K562 (cell line): ENCODE data around the gene UFSP2. TPM values are rescaled to one million over a fixed set of nuclear protein-coding genes. Genes with fewer than 3 reads are reported as not detected.

ENCODE experiments used
- CCAR2 ChIP-seq: fragments of 200-400 bp; formaldehyde crosslinking; IDR thresholded peaks from 2 replicates; pipeline ENCODE4 v1.6.1; 2017; ENCODE audit warnings: mild to moderate bottlenecking, low read depth, low read length
- EZH2 ChIP-seq: IDR thresholded peaks from 2 replicates; pipeline ENCODE4 v1.6.1; 2012; ENCODE audit warnings: low read depth, mild to moderate bottlenecking, inconsistent platforms, low read length, borderline replicate concordance
- FOXJ2 ChIP-seq: fragments of 200-800 bp; sonication (Bioruptor generic); IDR thresholded peaks from 2 replicates; pipeline ENCODE4 v1.6.1; 2016; ENCODE audit warnings: missing genetic modification characterization, missing compliant biosample characterization
- KDM4B ChIP-seq, 2 experiments: fragments of 450-650 bp in 1 of 2; sonication (generic) in 1 of 2; IDR thresholded peaks; 2 replicates each; pipeline ENCODE4 v1.6.1; 2016 to 2017; ENCODE audit warnings: borderline replicate concordance in 2 of 2, antibody characterized with exemption in 1 of 2, low read depth in 1 of 2, mild to moderate bottlenecking in 1 of 2
- NFXL1 ChIP-seq: fragments of 450-650 bp; formaldehyde crosslinking; IDR thresholded peaks from 2 replicates; pipeline ENCODE4 v1.4.0; 2021; ENCODE audit warnings: mild to moderate bottlenecking
- NR4A1 ChIP-seq, 2 experiments: fragments of 250-450 bp in 1 of 2; fragments of 450-650 bp in 1 of 2; sonication (Bioruptor Pico) in 1 of 2; IDR thresholded peaks; 2 replicates each; pipeline versions ENCODE4 v1.4.0 to v1.6.1; 2016 to 2020; ENCODE audit warnings: mild to moderate bottlenecking in 2 of 2, missing compliant biosample characterization in 1 of 2, missing genetic modification characterization in 1 of 2, moderate library complexity in 1 of 2
- PCBP2 ChIP-seq: fragments of 200-400 bp; formaldehyde crosslinking; IDR thresholded peaks from 2 replicates; pipeline ENCODE4 v1.6.1; 2018; ENCODE audit warnings: low read length, low read depth, mild to moderate bottlenecking, moderate library complexity; ENCODE audit not compliant: poor library complexity, severe bottlenecking
- PTRF ChIP-seq: fragments of 450-650 bp; IDR thresholded peaks from 2 replicates; pipeline ENCODE4 v1.6.1; 2016; ENCODE audit warnings: mild to moderate bottlenecking, missing genetic modification characterization, missing compliant biosample characterization
- RBM15 ChIP-seq: fragments of 200-400 bp; formaldehyde crosslinking; IDR thresholded peaks from 2 replicates; pipeline ENCODE4 v1.6.1; 2018; ENCODE audit warnings: mild to moderate bottlenecking, low read length, moderate library complexity; ENCODE audit not compliant: insufficient read depth
- RBM34 ChIP-seq: fragments of 200-400 bp; formaldehyde crosslinking; IDR thresholded peaks from 2 replicates; pipeline ENCODE4 v1.6.1; 2018; ENCODE audit warnings: low read length, borderline replicate concordance; ENCODE audit not compliant: insufficient read depth
- SMAD1 ChIP-seq: fragments of 150-350 bp; IDR thresholded peaks from 2 replicates; pipeline ENCODE4 v1.6.1; 2014; ENCODE audit warnings: low read length, low read depth; ENCODE audit not compliant: partially characterized antibody
- SMARCE1 ChIP-seq: fragments of 450-650 bp; IDR thresholded peaks from 2 replicates; pipeline ENCODE4 v1.7.1; 2016; ENCODE audit warnings: mild to moderate bottlenecking
- SOX6 ChIP-seq: fragments of 450-650 bp; IDR thresholded peaks from 2 replicates; pipeline ENCODE4 v1.6.1; 2014; ENCODE audit warnings: mild to moderate bottlenecking
- ZNF407 ChIP-seq: fragments of 450-650 bp; IDR thresholded peaks from 2 replicates; pipeline ENCODE4 v1.6.1; 2016; ENCODE audit warnings: low read depth
- polyA plus RNA-seq, 8 experiments: library from polyadenylated mRNA; depleted of rRNA in 4 of 8; stranded (reverse) in 5 of 8; unstranded in 3 of 8; fragments of >200 nt; fragmentation: Nextera tagmentation in 2 of 8; fragmentation: Illumina TruSeq in 1 of 8; extraction: Ambion mirVana in 2 of 8; extraction: Trizol in 1 of 8; gene quantifications; 2 replicates each; pipeline versions ENCODE4 v1.2.1 to v1.2.3, GENCODE V29; 2011 to 2014; ENCODE audit warnings: inconsistent platforms in 1 of 8, missing spikeins in 1 of 8
- total RNA-seq, 7 experiments: library from RNA; depleted of rRNA in 6 of 7; stranded (reverse); fragments of >200 nt in 6 of 7; fragmentation: Illumina TruSeq in 2 of 7; extraction: Trizol in 2 of 7; gene quantifications; 2 replicates each; pipeline versions ENCODE4 v1.2.1 to v1.2.3, GENCODE V29; 2011 to 2021; ENCODE audit warnings: low replicate concordance in 1 of 7
- TF ChIP-seq, protein P1 (sequence below): fragments of 150-350 bp; IDR thresholded peaks from 2 replicates; pipeline ENCODE4 v1.6.1; 2014; ENCODE audit warnings: low read depth, mild to moderate bottlenecking, low read length, borderline replicate concordance

Gene UFSP2
- total and polyA plus RNA-seq, 9 of the 15 experiments (the other 6 are each of a cell fraction or from before 2014, with no cell fraction given), result 20.1 to 55.8 (median 26.6) TPM

DNA sequence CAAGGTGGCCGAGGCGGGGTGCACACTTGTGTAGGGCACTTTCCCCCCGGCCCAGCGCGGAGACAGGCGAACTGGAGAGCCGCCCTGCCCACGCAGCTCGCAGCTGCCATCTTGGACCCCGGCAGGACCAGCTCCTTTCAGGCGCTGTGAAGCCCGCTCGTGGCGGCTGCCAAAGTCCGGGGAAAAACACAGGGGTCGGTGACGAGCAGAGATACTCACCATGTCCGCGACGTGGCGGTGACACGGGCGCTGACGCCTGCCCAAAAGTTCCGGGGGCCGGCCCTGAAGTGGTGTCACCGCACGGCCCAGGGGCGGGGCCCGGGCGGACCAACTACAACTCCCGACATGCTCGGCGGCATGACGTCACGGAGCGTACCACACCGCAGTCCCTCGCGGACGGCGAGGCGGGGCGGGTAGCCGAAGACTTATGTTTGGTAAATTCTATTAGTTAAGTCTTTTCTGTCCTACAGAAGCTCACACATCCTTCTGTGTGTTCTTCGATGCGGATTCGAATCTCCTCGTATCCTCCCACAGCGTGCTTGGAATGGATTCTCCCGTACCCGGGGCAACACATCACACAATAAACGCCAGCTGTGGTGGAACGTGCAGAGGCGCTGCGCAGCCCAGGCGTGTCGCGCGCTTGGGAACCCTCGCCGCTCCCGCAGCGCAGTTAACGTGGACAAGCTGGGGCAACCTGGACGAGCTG is at the start of gene UFSP2 (continued):
- no peak for TF ChIP-seq ZNF407
- peak; percentile 99 for TF ChIP-seq FOXJ2 (tag)
- no peak for TF ChIP-seq PTRF
- TF ChIP-seq NR4A1 (CRISPR knock-in tag; IDR thresholded peaks at IDR 0.05), result no peak
- peak; percentile 54; the same call in 1 of the 2 replicates for TF ChIP-seq NR4A1 (tag; IDR thresholded peaks at IDR 0.05)
- TF ChIP-seq RBM15, result no peak
- 0 out of 4 replicates have a peak, but pooled peaks of 1 of the 2 experiments have one; percentile 89 for TF ChIP-seq KDM4B (IDR thresholded peaks at IDR 0.05; ENCODE audit: borderline replicate concordance in 2 of 2, low read depth in 1 of 2)
- no peak for TF ChIP-seq PCBP2
- no peak for TF ChIP-seq CCAR2
- no peak for TF ChIP-seq EZH2
- TF ChIP-seq, protein P1, sequence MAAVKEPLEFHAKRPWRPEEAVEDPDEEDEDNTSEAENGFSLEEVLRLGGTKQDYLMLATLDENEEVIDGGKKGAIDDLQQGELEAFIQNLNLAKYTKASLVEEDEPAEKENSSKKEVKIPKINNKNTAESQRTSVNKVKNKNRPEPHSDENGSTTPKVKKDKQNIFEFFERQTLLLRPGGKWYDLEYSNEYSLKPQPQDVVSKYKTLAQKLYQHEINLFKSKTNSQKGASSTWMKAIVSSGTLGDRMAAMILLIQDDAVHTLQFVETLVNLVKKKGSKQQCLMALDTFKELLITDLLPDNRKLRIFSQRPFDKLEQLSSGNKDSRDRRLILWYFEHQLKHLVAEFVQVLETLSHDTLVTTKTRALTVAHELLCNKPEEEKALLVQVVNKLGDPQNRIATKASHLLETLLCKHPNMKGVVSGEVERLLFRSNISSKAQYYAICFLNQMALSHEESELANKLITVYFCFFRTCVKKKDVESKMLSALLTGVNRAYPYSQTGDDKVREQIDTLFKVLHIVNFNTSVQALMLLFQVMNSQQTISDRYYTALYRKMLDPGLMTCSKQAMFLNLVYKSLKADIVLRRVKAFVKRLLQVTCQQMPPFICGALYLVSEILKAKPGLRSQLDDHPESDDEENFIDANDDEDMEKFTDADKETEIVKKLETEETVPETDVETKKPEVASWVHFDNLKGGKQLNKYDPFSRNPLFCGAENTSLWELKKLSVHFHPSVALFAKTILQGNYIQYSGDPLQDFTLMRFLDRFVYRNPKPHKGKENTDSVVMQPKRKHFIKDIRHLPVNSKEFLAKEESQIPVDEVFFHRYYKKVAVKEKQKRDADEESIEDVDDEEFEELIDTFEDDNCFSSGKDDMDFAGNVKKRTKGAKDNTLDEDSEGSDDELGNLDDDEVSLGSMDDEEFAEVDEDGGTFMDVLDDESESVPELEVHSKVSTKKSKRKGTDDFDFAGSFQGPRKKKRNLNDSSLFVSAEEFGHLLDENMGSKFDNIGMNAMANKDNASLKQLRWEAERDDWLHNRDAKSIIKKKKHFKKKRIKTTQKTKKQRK, result no peak
- TF ChIP-seq RBM34, result no peak
- TF ChIP-seq SMARCE1, result no peak
- TF ChIP-seq SOX6, result peak; percentile 73; the same call in 1 of the 2 replicates
- no peak for TF ChIP-seq SMAD1
- no peak for TF ChIP-seq NFXL1 (CRISPR knock-in tag)
